Measurements from ENCODE around the gene SLC45A2.
A peak's percentile ranks its signal among the peaks of the same experiment; 100 is the strongest.

The SLC45A2 gene

GRCh38 chr5:34007201-34007620 lies 22.7 kb upstream of the SLC45A2 start:
- DNase-seq, result no peak

- DNase-seq, result no peak
Observed at GRCh38 chr5:34005681-34006080, 21.2 kb upstream of the SLC45A2 start.

GRCh38 chr5:34005211-34005610 lies 20.7 kb upstream of the SLC45A2 start:
- DNase-seq, result no peak

DNA sequence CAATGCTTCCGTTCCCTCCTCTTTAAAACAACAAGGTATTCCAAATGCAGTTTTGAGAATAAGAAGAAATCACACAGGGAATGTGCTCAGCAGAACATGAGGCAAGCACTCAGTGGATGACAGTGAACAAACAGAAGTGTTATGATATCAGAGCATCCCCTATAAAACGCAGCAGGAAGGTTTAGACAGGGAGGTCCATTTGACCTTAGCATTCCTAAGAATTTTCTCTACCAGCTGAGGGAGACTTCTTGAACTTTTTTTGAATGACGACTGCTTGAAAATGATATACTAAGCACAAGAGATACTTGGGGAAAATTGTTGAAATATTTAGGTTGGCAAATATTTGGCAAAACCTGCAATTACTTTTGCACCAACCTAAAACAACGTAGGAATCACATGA lies 19.4 kb upstream of the SLC45A2 start:
- DNase-seq, result no peak

DNA sequence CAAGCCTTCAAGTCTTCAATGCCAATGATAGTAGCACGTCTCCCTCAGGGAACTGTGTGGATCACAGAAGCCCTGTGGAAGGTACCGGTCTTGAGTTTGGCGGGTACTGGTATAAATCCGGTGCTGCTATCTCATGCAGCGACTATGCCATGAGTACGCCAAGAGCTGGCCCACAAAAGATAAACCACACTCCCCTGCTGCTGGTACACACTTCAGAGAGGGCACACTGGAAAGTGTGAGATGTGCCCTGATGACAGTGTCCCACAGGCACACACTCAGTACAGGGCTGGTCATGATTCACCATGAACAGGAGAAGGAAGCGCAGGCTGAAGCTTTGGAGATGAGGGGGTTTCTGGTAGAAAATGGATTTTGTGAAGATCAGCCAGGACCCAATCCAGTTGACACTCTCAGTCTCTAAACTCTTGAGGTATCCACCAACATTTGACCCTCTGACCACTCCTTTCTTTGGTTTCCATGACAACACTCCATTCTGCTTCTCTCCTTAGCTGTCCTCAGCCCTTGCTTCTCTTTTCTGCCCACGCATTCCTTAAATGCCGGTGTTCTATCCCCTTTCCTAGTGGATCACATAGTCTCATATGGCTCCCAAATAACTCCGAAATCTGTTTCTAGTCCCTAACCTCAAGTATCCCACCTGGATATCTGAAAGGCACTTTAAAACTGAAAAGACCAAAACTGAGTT lies 18.3 kb upstream of the SLC45A2 start:
- DNase-seq, result no peak

- DNase-seq, result no peak
Observed at GRCh38 chr5:34001241-34001841, 16.8 kb upstream of the SLC45A2 start.

GRCh38 chr5:33999978-34000377 lies 15.5 kb upstream of the SLC45A2 start:
- DNase-seq, result no peak

DNA sequence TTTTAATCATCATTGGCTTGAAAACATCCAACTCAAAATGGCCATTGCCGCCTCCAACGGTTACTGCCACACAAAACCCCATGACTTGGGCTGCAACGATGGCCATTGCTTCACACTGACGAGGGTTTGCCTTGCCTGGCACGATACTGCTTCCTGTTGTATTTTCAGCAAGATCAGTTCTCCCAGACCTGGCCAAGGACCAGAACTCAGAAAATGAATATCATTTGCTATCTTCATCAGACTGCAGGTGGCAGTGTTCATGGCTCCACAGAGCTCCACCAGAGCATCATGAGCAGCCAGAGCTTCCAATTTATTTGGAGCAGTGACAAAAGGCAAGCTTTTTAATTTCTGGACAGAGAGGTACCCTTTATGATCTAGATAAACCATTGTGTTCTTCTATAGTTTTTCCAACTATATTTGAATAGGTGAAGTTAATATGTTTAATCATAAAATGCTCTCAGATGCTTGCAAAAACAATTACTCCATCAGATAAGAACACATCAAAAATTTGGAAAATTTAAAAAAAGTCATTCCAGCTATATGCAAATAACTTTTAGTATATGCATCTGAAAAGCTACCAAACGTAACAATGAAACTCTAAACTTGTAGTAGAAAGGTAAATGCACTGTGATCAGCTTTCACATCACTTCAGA lies 13.0 kb upstream of the SLC45A2 start:
- peak; percentile 77 for DNase-seq

DNA sequence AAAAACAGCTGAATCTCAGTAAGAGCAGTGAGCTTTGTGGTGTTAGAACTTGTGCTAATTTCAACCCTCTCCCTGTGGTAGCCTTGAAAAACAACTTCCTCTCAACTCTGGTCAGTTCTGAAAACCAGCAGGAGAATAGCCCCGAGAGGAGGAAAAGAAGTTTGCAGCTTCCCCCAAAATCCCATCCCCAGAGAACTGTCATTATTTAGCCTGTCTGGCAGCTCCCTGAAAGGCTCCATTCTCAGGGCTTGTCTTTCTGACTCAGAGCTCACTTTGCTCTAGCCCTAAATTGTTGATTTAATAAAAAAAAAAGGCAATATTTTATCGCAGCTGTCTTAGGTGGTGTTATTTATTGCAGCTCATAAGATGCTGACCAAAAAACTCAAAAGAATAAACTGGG lies 11.4 kb upstream of the SLC45A2 start:
- DNase-seq, result no peak

DNA sequence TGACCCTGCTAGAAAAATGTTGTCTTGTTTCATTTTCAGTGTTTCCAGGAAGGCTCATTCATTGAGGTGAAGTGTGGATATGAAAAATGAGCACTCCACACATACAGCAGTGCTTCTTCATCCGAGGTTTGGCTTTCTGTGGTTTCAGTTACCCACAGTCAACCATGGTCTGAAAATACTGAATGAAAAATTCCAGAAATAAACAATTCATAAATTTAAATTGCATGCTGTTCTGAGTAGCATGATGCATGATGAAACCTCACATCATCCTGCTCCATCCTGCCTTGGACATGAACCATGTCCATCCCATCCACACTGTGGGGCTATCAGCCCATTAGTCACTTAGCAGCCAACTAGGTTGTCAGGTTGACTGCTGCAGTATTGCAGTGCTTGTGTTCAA lies 10.4 kb upstream of the SLC45A2 start:
- DNase-seq, result no peak

GRCh38 chr5:33992864-33993263 lies 8.4 kb upstream of the SLC45A2 start:
- no peak for DNase-seq

- no peak for DNase-seq
Observed at GRCh38 chr5:33985447-33985846, 954 bp upstream of the SLC45A2 start.

DNA sequence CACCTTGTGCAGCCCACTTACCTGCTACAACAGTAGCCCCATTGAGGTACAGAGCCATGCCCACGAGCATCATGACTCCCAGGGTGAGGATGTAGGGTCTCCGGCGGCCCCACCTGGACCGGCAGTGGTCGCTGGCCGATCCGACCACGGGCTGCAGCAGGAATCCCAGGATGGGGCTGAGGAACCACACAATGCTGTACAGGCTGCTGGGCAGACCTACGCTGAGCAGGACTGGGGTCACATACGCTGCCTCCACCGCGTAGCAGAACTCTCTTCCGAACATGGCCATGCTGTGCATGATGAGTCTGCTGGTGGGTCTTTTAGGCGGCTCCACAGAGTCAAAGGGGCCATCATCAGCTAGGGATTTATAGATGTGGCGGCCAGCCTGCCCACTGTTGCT lies 315 bp downstream of the SLC45A2 start:
- no peak for DNase-seq

GRCh38 chr5:33981408-33982162 lies 2.9 kb downstream of the SLC45A2 start:
- no peak for DNase-seq

DNA sequence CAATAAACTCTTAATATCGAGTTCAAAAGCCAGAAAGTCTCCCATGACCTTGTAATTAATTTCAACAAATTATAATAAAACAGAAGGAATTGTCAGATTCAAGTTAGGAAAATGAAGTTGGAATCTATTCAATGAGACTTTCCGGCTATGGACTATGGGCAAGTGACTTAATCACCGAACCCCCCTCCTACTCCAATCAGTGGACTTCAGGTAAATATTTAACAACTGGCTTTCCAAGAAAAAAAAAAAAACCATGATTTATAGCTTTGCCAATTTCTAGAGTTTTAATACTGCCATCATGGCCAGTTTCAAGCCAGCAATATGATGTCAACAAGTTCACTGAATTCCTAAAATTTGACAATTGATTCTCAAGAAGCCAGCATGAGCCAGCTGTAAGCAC lies 4.5 kb downstream of the SLC45A2 start:
- DNase-seq, result no peak

GRCh38 chr5:33978306-33978705 lies 6.2 kb downstream of the SLC45A2 start:
- no peak for DNase-seq

GRCh38 chr5:33976307-33976706 lies 8.2 kb downstream of the SLC45A2 start:
- no peak for DNase-seq

GRCh38 chr5:33975852-33976251 lies 8.6 kb downstream of the SLC45A2 start:
- DNase-seq, result no peak

- DNase-seq, result no peak
Observed at GRCh38 chr5:33973271-33973670, 11.2 kb downstream of the SLC45A2 start.

DNA sequence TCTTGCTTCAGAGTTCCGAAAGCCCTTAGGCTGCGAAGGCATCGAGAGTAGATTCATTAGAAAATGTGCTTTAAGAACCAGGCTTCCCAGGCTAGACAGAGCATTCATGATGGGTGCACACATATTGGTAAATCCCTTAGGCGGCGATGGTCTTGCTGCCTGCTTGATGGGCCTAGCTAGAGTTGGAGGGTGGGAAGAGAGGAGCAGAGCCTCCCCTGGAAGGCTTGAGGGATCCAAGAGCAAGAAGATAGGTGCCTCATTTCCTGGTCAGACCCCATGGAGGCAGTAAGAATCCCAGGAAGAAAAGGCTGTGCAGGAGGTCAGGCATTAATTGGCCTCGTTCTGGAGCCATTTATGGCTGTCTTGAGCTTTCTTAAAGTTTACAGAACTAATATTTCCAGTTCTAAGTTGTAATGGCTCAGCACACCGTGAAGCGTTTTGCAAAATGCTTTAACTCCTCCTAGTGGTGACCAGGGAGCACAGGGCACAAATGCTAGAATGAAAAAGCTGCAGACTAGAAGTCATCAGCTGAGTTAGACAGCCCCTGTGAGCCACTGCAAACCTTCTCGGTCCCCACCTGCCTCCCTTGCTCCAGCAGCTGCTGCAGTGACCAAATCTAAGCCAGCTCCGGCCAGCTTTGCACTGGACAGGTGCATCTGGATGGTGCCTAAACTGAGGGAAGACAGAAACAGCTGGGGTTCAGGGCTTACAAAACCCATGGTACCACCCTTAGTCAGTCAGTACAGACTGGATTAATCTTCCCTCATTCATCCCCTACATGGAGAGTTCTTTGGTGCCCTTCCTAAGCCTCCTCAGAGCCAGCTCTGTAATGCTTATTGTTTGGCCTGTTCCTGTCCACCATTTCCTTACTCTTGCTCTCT lies 14.7 kb downstream of the SLC45A2 start:
- DNase-seq, result peak; percentile 40

- no peak for DNase-seq
Observed at GRCh38 chr5:33968211-33969005, 16.1 kb downstream of the SLC45A2 start.

DNA sequence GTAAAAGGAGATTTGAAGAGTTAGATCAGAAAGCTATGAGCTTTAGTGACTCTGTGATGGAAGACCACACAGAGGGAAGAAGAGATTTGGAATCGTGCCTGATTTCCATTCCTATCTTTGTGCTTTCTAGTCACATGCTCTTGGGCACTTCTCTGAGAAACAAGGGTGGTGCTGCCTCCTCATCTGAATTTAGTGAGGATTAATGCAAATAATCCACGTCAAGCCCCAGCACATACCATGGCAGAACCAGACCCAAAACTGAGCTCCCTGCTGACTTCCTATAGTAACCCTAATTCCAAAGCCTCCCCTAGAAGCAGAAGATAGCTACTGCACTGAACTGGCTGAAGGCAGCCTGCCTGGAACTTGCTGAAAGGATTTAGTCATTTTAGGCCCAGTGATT lies 17.7 kb downstream of the SLC45A2 start:
- no peak for DNase-seq
